DMS53 (cell line): ENCODE measurements around the gene FOXD4L1.
"Not testable (repeated sequence)": the region's sequence is repeated elsewhere in the genome, so short reads cannot be mapped to it uniquely, and the experiment has no call there.

Experiments used
- DNase-seq: peaks from one replicate; lab custom pipeline; 2025; lab: John Stamatoyannopoulos, UW

Gene FOXD4L1

DNA sequence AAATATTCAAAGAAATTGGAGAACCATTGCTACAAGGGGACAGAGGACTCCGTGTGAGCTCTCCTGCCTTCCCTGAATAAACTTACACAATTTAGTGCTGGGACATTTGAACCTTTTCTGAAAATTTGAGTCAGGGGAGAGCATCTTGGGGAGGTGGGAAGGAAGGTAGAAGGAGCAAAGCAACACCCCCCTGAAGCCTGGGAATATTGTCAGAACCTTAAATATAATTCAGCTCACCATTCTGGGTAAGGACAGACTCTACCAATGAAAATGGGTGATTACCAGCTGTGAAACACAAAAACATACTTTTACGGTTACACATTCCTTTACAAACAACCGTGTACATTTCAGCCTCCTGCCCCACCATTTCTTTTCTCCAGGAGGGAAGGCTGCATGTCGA is at the start of gene FOXD4L1:
FOXD4L1 (plus strand) TSS at position 301 of the 400 bp plus-strand sequence. CDS start 592 bp downstream, outside the sequence.
- not testable (repeated sequence) for DNase-seq

GRCh38 chr2:113465770-113466169 is 32.7 kb upstream of the FOXD4L1 start:
- not testable (repeated sequence) for DNase-seq

- not testable (repeated sequence) for DNase-seq
Measured at GRCh38 chr2:113476688-113477368, 21.6 kb upstream of the FOXD4L1 start.

DNA sequence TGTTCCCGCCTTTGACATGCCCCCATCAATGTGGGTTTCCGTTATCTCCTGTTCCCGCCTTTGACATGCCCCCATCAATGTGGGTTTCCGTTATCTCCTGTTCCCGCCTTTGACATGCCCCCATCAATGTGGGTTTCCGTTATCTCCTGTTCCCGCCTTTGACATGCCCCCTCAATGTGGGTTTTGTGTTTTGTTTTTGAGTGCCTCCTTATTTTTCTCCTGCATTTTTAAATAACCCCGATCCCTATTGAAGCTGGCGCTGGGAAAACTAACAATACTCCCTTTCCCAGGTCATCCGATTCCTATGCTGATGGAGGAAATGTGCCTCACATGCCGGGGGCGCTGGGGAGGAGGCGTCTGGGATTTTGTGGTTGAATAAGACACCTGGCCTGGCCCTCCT is 1.9 kb upstream of the FOXD4L1 start:
- not testable (repeated sequence) for DNase-seq

DNA sequence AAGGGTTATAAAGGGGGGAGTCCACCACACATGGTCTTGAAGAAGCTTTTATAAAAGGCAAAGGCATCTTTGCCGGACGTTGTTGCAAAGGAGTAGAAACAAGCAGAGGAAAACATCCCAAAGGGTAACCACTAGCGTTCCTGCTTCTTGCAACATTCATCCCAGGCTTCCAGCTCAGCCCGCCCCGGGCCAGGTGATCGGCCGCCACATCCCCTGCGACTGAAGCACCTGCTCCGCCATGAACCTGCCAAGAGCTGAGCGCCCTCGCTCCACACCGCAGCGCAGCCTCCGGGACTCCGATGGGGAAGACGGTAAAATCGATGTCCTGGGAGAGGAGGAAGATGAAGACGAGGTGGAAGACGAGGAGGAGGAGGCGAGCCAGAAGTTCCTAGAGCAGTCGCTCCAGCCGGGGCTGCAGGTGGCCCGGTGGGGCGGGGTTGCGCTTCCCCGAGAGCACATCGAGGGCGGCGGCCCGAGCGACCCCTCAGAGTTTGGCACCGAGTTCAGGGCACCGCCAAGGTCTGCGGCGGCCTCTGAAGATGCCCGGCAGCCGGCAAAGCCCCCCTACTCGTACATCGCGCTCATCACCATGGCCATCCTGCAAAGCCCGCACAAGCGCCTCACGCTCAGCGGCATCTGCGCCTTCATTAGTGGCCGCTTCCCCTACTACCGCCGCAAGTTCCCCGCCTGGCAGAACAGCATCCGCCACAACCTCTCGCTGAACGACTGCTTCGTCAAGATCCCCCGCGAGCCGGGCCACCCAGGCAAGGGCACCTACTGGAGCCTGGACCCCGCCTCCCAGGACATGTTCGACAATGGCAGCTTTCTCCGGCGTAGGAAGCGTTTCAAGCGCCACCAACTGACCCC is 787 bp downstream of the FOXD4L1 start:
- not testable (repeated sequence) for DNase-seq

GRCh38 chr2:113499886-113500722 is 1.6 kb downstream of the FOXD4L1 start:
- DNase-seq = not testable (repeated sequence)

DNA sequence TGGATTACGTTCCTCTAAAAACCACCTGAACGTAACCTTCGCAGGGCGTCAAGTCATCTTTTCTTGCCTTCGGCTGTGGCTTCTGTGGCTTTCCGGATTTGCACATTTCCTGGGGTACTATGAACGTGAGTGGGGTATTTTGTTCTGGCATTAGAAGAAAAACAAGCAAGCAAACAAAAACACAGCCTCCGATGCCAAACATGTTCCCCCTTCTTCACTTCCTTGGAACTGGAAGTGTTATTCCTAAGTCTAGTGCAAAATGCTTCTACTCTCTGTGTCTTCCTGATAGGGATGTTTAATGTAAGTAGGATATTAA is 2.2 kb downstream of the FOXD4L1 start:
- not testable (repeated sequence) for DNase-seq

DNA sequence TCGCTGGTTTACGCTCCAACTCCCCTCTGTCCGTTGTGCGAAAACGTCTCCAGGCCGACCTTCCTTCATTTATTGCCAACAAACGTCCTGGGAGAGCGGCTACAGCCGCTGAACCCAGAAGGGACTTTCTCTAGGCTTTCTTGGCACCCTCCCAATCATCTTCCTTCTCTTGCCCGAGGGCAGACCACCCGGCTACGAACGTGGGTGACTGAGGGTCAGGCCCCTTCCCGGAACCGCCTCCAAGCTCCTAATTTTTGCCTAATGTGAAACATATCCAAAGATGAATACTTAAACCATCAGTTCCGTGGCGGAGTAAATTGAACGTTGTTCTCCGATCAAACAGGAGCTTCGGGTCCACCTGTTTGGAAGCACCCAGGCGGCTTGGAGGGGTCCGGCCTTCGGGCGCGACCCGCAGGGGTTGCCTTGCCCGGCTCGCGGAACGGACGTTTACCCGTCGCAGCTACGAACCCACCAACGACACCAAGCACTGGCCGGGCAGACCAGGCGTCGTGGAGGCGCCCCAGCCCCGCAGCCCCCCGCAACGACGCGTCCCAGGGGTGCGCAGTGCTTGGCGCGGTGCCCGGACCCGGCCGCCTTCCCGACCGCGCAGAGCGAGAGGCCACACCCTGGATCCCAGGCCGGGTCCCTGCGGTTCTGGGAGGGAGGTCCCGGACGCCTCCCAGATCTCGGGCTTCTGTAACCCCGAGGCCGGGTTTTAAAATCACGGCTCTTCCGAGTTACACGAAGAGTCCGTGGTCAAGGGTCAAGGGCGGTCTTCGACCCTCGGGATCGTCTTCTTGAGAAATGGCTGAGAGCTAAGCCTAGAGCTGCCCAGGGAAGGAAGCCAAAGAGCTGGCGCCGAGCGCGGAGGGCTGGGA is 4.0 kb downstream of the FOXD4L1 start:
- DNase-seq = not testable (repeated sequence)

DNA sequence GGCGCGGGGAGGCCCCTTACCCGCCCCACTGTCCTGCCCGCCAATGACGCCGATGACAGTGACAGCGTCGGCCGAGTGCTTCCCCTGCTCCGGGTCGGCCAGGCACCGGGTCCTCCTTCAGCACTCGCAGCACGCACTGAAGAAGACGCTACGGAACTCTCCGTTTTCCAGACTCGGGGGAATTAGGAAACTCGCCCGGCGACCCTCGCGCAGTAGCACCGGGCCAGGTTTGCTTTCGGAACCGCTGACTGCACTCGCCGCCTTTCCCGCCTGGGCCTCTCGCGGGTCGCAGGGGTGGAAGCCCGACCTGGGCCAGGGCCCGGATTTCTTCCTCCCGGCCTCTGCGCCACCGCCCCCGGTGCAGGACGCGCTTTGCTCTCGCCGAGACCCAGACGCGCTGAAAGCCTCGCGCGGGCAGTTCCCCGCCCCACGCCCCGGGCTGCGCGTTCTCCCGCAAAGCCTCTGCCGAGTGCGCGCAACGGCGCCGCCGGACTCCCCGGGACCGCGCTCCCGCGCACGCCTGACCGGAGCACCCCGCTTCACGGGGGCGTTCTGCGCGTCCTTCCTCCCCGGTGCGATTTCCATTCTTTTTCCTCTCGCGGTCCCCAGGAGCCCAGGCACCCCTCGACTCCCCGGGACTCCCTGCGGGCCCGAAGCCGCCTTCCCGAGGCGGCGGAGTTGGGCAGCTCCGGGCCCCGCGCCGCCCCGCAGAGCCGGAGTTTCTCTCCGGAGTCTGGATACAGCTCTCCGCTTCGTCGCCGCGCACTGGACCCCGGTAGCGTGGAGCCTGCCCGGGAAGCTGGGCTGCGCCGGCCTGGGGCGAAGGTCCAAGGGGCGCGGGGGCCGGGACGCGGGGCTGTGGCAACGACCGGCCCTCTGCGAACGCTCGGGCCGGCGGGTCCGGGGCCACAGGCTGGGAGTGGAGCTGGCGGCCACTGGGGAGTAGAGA is 4.9 kb downstream of the FOXD4L1 start:
- not testable (repeated sequence) for DNase-seq

GRCh38 chr2:113504081-113504480 is 5.6 kb downstream of the FOXD4L1 start:
- DNase-seq = not testable (repeated sequence)

- DNase-seq = not testable (repeated sequence)
Measured at GRCh38 chr2:113507394-113508140, 9.1 kb downstream of the FOXD4L1 start.

DNA sequence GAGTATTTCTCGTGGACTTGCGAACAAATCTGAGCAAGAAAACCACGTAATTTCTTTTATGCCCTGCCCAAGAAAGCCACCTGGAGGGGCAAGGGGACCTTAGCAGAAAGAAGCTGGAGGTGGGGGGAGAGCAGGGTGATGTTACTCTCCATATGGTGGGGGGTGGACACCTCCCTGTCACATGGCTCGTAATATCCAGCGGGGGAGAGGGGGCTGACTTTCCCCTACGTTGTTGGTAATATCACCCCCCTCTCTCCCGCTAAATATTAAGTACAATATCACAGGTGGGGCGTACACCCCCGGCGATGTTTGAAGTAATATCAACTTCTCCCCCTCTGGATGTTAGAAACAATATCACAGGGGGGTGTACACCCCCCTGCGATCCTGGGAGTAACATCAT is 9.7 kb downstream of the FOXD4L1 start:
- not testable (repeated sequence) for DNase-seq

DNA sequence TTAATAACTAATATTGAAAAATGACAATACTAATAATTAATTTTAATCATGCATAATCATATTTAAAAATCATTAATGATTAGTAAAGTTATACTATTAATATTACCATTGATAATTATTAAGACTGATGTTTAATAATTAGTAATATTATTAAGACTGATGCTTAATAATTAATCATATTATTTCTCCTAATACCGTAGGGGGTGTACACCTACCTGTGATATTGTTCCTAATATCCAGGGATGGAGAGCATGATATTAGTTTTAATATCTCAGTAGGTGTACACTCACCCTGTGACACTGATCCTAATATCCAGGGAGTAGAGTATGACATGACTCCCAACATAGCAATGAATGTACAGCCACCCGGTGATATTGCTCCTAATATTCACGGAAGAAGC is 12.4 kb downstream of the FOXD4L1 start:
- not testable (repeated sequence) for DNase-seq

DNA sequence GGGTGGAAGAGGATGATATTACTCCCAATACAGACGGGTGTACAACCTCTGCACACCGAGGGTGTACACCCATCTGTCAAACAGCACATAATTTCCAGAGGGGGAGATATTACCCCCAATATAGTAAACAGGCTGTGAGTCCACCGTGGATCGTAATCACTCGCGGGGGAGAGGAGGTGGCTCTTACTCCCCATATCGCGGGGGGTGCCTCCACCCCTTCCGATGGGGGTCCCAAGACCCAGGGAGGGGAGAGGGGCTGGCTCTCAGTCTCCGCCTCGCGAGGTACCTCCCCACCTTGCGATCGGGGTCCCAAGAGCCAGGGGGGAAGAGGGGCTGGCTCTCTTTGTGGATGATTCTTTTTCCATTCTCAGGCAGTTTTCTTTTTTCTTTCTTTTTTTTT is 13.4 kb downstream of the FOXD4L1 start:
- not testable (repeated sequence) for DNase-seq

GRCh38 chr2:113515457-113515856 is 17.0 kb downstream of the FOXD4L1 start:
- not testable (repeated sequence) for DNase-seq

GRCh38 chr2:113515995-113516394 is 17.5 kb downstream of the FOXD4L1 start:
- not testable (repeated sequence) for DNase-seq

GRCh38 chr2:113517025-113517424 is 18.6 kb downstream of the FOXD4L1 start:
- DNase-seq = not testable (repeated sequence)

GRCh38 chr2:113520837-113521236 is 22.4 kb downstream of the FOXD4L1 start:
- not testable (repeated sequence) for DNase-seq

- not testable (repeated sequence) for DNase-seq
Measured at GRCh38 chr2:113521492-113521891, 23.0 kb downstream of the FOXD4L1 start.
